Measurements from ENCODE around the gene CPSF6. TPM values are rescaled to one million over a fixed set of nuclear protein-coding genes. Genes with fewer than 3 reads are reported as not detected.
A peak's percentile ranks its signal among the peaks of the same experiment; 100 is the strongest.

Gene CPSF6
- total and polyA plus RNA-seq, 2 of the 4 experiments (the other 2 are of a cell fraction): 9.1 to 39.3 TPM

DNA sequence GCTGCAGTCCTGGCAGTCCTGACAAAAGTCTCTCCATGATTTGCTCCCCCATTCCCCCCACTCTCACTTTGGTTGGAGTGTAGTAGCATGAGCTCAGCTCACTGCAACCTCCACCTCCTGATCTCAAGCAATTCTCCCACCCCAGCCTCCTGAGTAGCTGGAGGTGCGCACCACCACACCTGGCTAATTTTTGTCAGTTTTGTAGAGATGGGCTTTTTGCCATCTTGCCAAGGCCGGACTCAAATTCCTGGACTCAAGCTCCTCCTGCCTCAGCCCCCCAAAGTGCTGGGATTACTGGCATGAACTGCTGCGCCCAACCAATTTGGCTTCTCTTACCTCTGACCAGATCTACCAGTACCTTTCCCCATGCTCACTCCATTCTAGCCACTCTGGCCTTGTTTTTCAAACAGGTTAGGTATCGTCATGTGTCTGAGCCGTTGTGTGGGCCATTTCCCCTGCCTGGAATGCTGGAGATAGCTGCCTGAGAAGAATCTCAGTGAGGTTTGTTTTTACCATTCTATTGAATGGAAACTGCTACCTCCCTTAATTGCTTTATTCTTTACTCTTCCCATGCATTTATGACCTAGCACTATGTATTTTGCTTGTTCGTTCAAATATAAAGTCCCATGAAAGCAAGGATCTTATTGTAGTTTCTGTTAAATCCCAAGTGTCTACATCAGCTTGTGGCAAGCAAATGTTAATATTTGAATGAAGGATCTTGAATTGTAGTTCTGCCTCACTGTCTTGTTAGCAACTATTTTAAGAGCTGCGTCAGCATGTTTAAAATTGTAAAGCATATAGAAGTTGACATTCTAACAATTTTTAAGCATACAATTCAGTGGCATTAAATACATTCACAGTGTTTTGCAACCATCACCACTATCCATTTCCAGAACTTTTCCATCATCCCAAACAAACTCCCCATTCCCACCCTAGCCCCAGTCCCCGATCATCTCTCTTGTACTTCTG is 39.7 kb downstream of the CPSF6 start:
- CTCF ChIA-PET: no interaction called here
- H2BK15ac ChIP-seq (ENCODE audit: low read depth, low read length): no peak overlapping the region
- no peak overlapping the region for H2AK9ac ChIP-seq (replicated peaks; ENCODE audit: low read depth, low read length, poor library complexity)
- no peak overlapping the region for H3K27ac ChIP-seq (ENCODE audit: insufficient read depth, low read length)
- intact Hi-C loops (cut with micrococcal nuclease): no loop called here
- 0 out of 4 replicates have a peak, but pooled peaks cover 0 to 4% of the 10 kb centered on the region in 2 experiments for H3K79me1 ChIP-seq (ENCODE audit: low read depth in 1 of 2, low read length in 2 of 2)
- H3K18ac ChIP-seq (ENCODE audit: low read depth, low read length): no peak overlapping the region
- H3K23ac ChIP-seq (ENCODE audit: low read depth, low read length): no peak overlapping the region
- no peak overlapping the region for H3K4ac ChIP-seq (ENCODE audit: low read depth, low read length)
- H2AFZ ChIP-seq (replicated peaks; ENCODE audit: low read length, poor library complexity): no peak overlapping the region
- H3K27me3 ChIP-seq (ENCODE audit: control insufficient read depth, insufficient read depth, low read length): no peaks in the 10 kb centered on the region
- 0 out of 2 replicates have a peak, but pooled peaks cover 1% of the 10 kb centered on the region for H3K4me1 ChIP-seq (ENCODE audit: control insufficient read depth, insufficient read depth, low read length)
- no peak overlapping the region for H2BK20ac ChIP-seq (ENCODE audit: low read depth, low read length)
- no peak overlapping the region for H2AK5ac ChIP-seq (ENCODE audit: low read depth, low read length)
- no peak overlapping the region for H4K8ac ChIP-seq (ENCODE audit: low read depth in 2 of 2, low read length in 2 of 2)
- 100% methylated on average over 1 of the region's 8 CpGs; no CpG with 5 or more reads in 1 of the 2 experiments for WGBS, 2 experiments (ENCODE audit: extremely low coverage in 2 of 2, insufficient read length in 1 of 2)
- in situ Hi-C loops (cut with MboI; ENCODE audit: low sequenced_read_pairs): no loop called here
- H2BK5ac ChIP-seq (ENCODE audit: low read depth, low read length, poor library complexity, severe bottlenecking): no peak overlapping the region
- H3K56ac ChIP-seq (ENCODE audit: extremely low read depth, insufficient read depth, low read length): no peak overlapping the region
- no peaks in the 10 kb centered on the region for H4K20me1 ChIP-seq (ENCODE audit: insufficient read depth, low read length)
- H3K9ac ChIP-seq (ENCODE audit: low read depth, low read length): no peak overlapping the region
- DNase-seq: no peak
- no peak overlapping the region for H4K5ac ChIP-seq (ENCODE audit: low read depth, low read length)
- no peak overlapping the region for H3K14ac ChIP-seq (replicated peaks; ENCODE audit: low read depth, low read length)
- H3K4me3 ChIP-seq (ENCODE audit: insufficient read depth, low read depth, low read length): no peak overlapping the region
- TF ChIP-seq SMC3 (IDR thresholded peaks at IDR 0.05; ENCODE audit: low read depth, low read length) (no peak), RFX5 (IDR thresholded peaks at IDR 0.05; ENCODE audit: low read depth, low read length) (no peak), FOS (IDR thresholded peaks at IDR 0.05; ENCODE audit: low read depth, low read length) (no peak), MAFK (IDR thresholded peaks at IDR 0.05; ENCODE audit: low read depth, low read length) (peak; percentile 24; the same call in 1 of the 2 replicates), BHLHE40 (IDR thresholded peaks at IDR 0.05; ENCODE audit: low read depth, low read length) (no peak), RCOR1 (IDR thresholded peaks at IDR 0.05; ENCODE audit: insufficient replicate concordance, low read length) (no peak)
- TF ChIP-seq, protein P1, sequence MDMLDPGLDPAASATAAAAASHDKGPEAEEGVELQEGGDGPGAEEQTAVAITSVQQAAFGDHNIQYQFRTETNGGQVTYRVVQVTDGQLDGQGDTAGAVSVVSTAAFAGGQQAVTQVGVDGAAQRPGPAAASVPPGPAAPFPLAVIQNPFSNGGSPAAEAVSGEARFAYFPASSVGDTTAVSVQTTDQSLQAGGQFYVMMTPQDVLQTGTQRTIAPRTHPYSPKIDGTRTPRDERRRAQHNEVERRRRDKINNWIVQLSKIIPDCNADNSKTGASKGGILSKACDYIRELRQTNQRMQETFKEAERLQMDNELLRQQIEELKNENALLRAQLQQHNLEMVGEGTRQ (IDR thresholded peaks at IDR 0.05; ENCODE audit: low read depth, low read length): no peak
- H3K36me3 ChIP-seq (ENCODE audit: control insufficient read depth, insufficient read depth, low read length): no peaks in the 10 kb centered on the region
- H4K91ac ChIP-seq (ENCODE audit: insufficient read depth, low read depth, low read length): no peak overlapping the region
- dilution Hi-C loops (cut with HindIII; ENCODE audit: low sequenced_read_pairs, unreplicated experiment): no loop called here
- 0 out of 2 replicates have a peak, but pooled peaks cover 2% of the 10 kb centered on the region for H3K9me1 ChIP-seq (ENCODE audit: insufficient read depth, low read length)
- POLR2A ChIA-PET (ENCODE audit: unreplicated experiment): no interaction called here
- no peak for ATAC-seq (ENCODE audit: low read depth)
- no peaks in the 10 kb centered on the region for H3K9me3 ChIP-seq (ENCODE audit: control insufficient read depth, insufficient read depth, low read length)
- no peak overlapping the region for H3K4me2 ChIP-seq (ENCODE audit: low read depth, low read length)
- no TSS peak for BruUV-seq (replicated peaks)
- no peak overlapping the region for H2BK120ac ChIP-seq (ENCODE audit: low read depth, low read length)

Measured in IMR-90 (cell line).